OCI-LY3 (cell line): ENCODE measurements around the gene KIRREL1.

ENCODE experiments used
- CTCF ChIP-seq: fragments of 200-600, 300-600 bp; sonication (generic); IDR thresholded peaks from 2 replicates; pipeline ENCODE4 v1.5.1; 2014; ENCODE audit warnings: antibody characterized with exemption, low read length, low read depth
- EZH2phosphoT487 ChIP-seq: fragments of 200-600 bp; shearing (Covaris generic); IDR thresholded peaks from 2 replicates; pipeline ENCODE4 v1.6.1; 2018; ENCODE audit warnings: antibody characterized with exemption, mixed run types, low read depth

GRCh38 chr1:158035014-158035413 is 41.6 kb downstream of the KIRREL1 start:
- TF ChIP-seq CTCF: no peak
- TF ChIP-seq EZH2phosphoT487: no peak
